PC-3 (cell line): Measurements from ENCODE around the gene THBS3. TPM values are rescaled to one million over a fixed set of nuclear protein-coding genes. Genes with fewer than 3 reads are reported as not detected.
"Not testable (repeated sequence)": the region's sequence is repeated elsewhere in the genome, so short reads cannot be mapped to it uniquely, and the experiment has no call there.

Source experiments
- ATAC-seq: fragments of 200-7000 bp; cut with Tn5 transposase; 2 replicates; pipeline ENCODE4 v1.9.1; 2020; ENCODE audit warnings: mild to moderate bottlenecking, moderate library complexity
- BruUV-seq: library from RNA; stranded (reverse); fragments of 400-500 nt; replicated peaks from 2 replicates; lab custom pipeline; 2021; lab: Mats Ljungman, UMichigan
- CTCF ChIA-PET: fragments of 300-600 bp; sonication (Branson Sonifier 250); formaldehyde crosslinking; loops from one replicate; lab custom pipeline; 2022; ENCODE audit warnings: antibody characterized with exemption; lab: Charles Lee
- POLR2A ChIA-PET: fragments of 300-600 bp; sonication (Branson Sonifier 250); formaldehyde crosslinking; loops from one replicate; lab custom pipeline; 2022; ENCODE audit warnings: antibody characterized with exemption; ENCODE audit not compliant: unreplicated experiment; lab: Charles Lee
- DNase-seq: peaks from one replicate; pipeline ENCODE4 v3.0.0-alpha.2; 2015
- H2AFZ ChIP-seq: fragments of 300-600 bp; sonication (generic); 2 replicates; pipeline ENCODE4 v1.6.0; 2016; ENCODE audit warnings: antibody characterized with exemption, low read length
- H3F3A ChIP-seq: fragments of 300-600 bp; sonication (generic); one replicate; pipeline ENCODE4 v1.6.0; 2017; ENCODE audit warnings: antibody characterized with exemption, low read length, control low read depth, mild to moderate bottlenecking; ENCODE audit not compliant: unreplicated experiment
- H3K27ac ChIP-seq: fragments of 300-600 bp; sonication (generic); 2 replicates; pipeline ENCODE4 v1.5.1; 2016; ENCODE audit warnings: mild to moderate bottlenecking, low read length
- H3K27me3 ChIP-seq: fragments of 300-600 bp; sonication (generic); 2 replicates; pipeline ENCODE4 v1.6.1; 2016; ENCODE audit warnings: low read length, mixed read lengths
- H3K36me3 ChIP-seq: fragments of 300-600 bp; sonication (generic); 2 replicates; pipeline ENCODE4 v1.6.1; 2016; ENCODE audit warnings: low read depth, mixed run types, low read length, mixed read lengths
- H3K4me1 ChIP-seq: fragments of 300-600 bp; sonication (generic); 2 replicates; pipeline ENCODE4 v1.5.1; 2016; ENCODE audit warnings: low read length; ENCODE audit not compliant: insufficient read depth
- H3K4me2 ChIP-seq: fragments of 300-600 bp; sonication (generic); 2 replicates; pipeline ENCODE4 v1.6.0; 2016; ENCODE audit warnings: low read length
- H3K4me3 ChIP-seq: fragments of 300-600 bp; sonication (generic); 2 replicates; pipeline ENCODE4 v1.5.1; 2016; ENCODE audit warnings: mild to moderate bottlenecking, low read length, mixed read lengths
- H3K79me2 ChIP-seq: fragments of 300-600 bp; sonication (generic); 2 replicates; pipeline ENCODE4 v1.6.1; 2017; ENCODE audit warnings: low read length, mixed read lengths
- H3K9ac ChIP-seq: fragments of 300-600 bp; sonication (generic); 2 replicates; pipeline ENCODE4 v1.6.0; 2016; ENCODE audit warnings: mild to moderate bottlenecking, low read length
- H3K9me2 ChIP-seq: fragments of 300-600 bp; sonication (generic); replicated peaks from 2 replicates; pipeline ENCODE4 v1.6.1; 2016; ENCODE audit warnings: mixed run types, low read length, mixed read lengths
- H3K9me3 ChIP-seq: fragments of 300-600 bp; sonication (generic); 2 replicates; pipeline ENCODE4 v1.6.1; 2016; ENCODE audit warnings: low read length, mixed read lengths
- H4K20me1 ChIP-seq: fragments of 300-600 bp; sonication (generic); 2 replicates; pipeline ENCODE4 v1.6.1; 2016; ENCODE audit warnings: low read length, mixed read lengths
- EZH2 ChIP-seq: fragments of 300-600 bp; sonication (generic); IDR thresholded peaks from one replicate; pipeline ENCODE4 v1.6.1; 2017; ENCODE audit warnings: antibody characterized with exemption, mild to moderate bottlenecking, low read length; ENCODE audit not compliant: unreplicated experiment
- EZH2phosphoT487 ChIP-seq: fragments of 300-600 bp; sonication (generic); IDR thresholded peaks from 2 replicates; pipeline ENCODE4 v1.6.1; 2018; ENCODE audit warnings: mild to moderate bottlenecking, antibody characterized with exemption, low read length, borderline replicate concordance
- intact Hi-C: fragments of 100-400 bp; cut with micrococcal nuclease; formaldehyde crosslinking; loops from 2 replicates; pipeline ENCODE4 v1.9.0; 2023
- total RNA-seq: library from RNA; depleted of rRNA; stranded (reverse); fragments of >200 nt; gene quantifications from 2 replicates; pipeline ENCODE4 v1.2.3, GENCODE V29; 2014
- TF ChIP-seq, protein P1 (sequence below): fragments of 300-600 bp; sonication (generic); conservative IDR thresholded peaks from 2 replicates; pipeline ENCODE4 v1.5.1; 2017; ENCODE audit warnings: antibody characterized with exemption, low read depth, mild to moderate bottlenecking, low read length

Gene THBS3
- total RNA-seq, 1 experiment from 2014 or later = 13.0 TPM

DNA sequence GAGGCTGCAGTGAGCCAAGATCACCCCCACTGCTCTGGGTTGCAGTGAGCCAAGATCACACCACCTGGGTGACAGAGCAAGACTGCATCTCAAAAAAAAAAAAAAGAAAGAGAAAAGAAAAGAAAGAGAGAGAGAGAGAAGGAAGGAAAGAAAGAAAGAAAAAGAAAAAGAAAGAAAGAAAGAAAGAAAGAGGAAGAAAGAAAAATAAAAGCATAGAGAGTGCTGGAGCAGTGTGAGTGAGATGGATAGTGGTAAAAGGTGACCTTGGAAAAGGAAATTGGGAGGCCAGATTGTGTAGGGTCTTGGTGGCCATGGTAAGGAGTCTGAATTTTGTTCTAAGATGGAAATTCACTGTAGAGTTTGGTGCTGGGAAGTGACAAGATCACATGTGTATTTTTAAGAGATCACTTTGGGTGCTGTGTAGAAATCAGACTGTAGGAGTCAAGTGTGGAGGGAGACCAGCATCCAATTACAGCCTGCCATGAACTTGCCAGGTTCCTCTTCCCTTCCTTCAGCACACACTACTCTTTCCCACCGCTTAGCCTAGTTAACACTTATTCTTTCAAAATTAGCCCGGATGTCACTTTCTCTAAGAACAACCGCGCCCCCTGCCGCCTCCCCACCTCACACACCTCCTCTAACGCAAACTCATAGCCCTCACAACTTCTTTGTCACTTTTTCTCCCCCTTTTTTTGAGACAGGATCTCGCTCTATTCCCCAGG, 18.7 kb upstream of the THBS3 start:
- no peaks in the 10 kb centered on the region for H3K36me3 ChIP-seq
- H3K27ac ChIP-seq = peak overlapping the region; percentile 55
- peaks cover 45% of the 10 kb centered on the region for H3K4me1 ChIP-seq
- H3K79me2 ChIP-seq = peaks cover 25% of the 10 kb centered on the region
- POLR2A ChIA-PET = interaction anchor here (0.6 kb wide), 1 partner anchor 32 kb away, joined by 3 read pairs; no protein-coding TSS in a partner anchor
- no TSS peak for BruUV-seq
- TF ChIP-seq EZH2phosphoT487 (no peak), EZH2 (no peak)
- TF ChIP-seq, protein P1, sequence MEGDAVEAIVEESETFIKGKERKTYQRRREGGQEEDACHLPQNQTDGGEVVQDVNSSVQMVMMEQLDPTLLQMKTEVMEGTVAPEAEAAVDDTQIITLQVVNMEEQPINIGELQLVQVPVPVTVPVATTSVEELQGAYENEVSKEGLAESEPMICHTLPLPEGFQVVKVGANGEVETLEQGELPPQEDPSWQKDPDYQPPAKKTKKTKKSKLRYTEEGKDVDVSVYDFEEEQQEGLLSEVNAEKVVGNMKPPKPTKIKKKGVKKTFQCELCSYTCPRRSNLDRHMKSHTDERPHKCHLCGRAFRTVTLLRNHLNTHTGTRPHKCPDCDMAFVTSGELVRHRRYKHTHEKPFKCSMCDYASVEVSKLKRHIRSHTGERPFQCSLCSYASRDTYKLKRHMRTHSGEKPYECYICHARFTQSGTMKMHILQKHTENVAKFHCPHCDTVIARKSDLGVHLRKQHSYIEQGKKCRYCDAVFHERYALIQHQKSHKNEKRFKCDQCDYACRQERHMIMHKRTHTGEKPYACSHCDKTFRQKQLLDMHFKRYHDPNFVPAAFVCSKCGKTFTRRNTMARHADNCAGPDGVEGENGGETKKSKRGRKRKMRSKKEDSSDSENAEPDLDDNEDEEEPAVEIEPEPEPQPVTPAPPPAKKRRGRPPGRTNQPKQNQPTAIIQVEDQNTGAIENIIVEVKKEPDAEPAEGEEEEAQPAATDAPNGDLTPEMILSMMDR = peak; percentile 75
- CTCF ChIA-PET = interaction anchor here (1.3 to 2.0 kb wide), 3 partner anchors 19 to 53 kb away, joined by 6 to 9 read pairs (median 7); partner anchors contain the start of genes KRTCAP2 and THBS3
- no peaks in the 10 kb centered on the region for H3K27me3 ChIP-seq
- ATAC-seq = peak; percentile 42
- intact Hi-C loops = loop anchor here (1.0 to 5.0 kb wide), 2 partner anchors 34 to 50 kb away; no protein-coding TSS in a partner anchor
- H3K9me2 ChIP-seq = no peaks in the 10 kb centered on the region
- peak overlapping the region; percentile 82 for H3K4me2 ChIP-seq
- peak overlapping the region; percentile 87 for H3K9ac ChIP-seq
- H3K9me3 ChIP-seq = no peaks in the 10 kb centered on the region
- H2AFZ ChIP-seq = peak overlapping the region; percentile 73
- peak; percentile 71 for DNase-seq
- H4K20me1 ChIP-seq = no peaks in the 10 kb centered on the region
- H3F3A ChIP-seq = no peaks in the 10 kb centered on the region
- peak overlapping the region; percentile 76 for H3K4me3 ChIP-seq

DNA sequence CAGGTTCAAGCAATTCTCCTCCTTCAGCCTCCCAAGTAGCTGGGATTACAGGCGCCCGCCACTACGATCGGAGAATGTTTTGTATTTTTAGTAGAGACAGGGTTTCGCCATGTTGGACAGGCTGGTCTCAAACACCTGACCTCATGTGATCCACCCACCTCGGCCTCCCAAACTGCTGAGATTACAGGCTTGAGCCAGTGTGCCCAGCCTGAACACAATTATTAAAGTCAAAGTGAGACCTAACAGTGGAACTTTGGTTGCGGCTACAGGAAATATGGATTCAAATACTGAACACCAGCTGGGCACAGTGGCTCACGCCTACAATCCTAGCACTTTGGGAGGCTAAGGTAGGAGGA, 17.7 kb upstream of the THBS3 start:
- H3K36me3 ChIP-seq, H3K9me3 ChIP-seq, ATAC-seq, H3K9ac ChIP-seq, H4K20me1 ChIP-seq, POLR2A ChIA-PET, H3K27me3 ChIP-seq, H3K9me2 ChIP-seq, H3F3A ChIP-seq, DNase-seq, H2AFZ ChIP-seq, BruUV-seq: not testable (repeated sequence)
- H3K27ac ChIP-seq = 0 out of 2 replicates have a peak overlapping the region, but pooled peaks have one; percentile 18
- intact Hi-C loops = loop anchor here (5.0 kb wide), 1 partner anchor 33 kb away; no protein-coding TSS in a partner anchor
- H3K4me3 ChIP-seq = 0 out of 2 replicates have a peak overlapping the region, but pooled peaks have one; percentile 76
- CTCF ChIA-PET = interaction anchor here (0.9 to 1.3 kb wide), 3 partner anchors 18 to 52 kb away, joined by 4 to 9 read pairs (median 6); partner anchors contain the start of gene KRTCAP2
- peak overlapping the region; percentile 82 for H3K4me2 ChIP-seq
- H3K4me1 ChIP-seq = peaks cover 45% of the 10 kb centered on the region
- peaks cover 25% of the 10 kb centered on the region for H3K79me2 ChIP-seq

DNA sequence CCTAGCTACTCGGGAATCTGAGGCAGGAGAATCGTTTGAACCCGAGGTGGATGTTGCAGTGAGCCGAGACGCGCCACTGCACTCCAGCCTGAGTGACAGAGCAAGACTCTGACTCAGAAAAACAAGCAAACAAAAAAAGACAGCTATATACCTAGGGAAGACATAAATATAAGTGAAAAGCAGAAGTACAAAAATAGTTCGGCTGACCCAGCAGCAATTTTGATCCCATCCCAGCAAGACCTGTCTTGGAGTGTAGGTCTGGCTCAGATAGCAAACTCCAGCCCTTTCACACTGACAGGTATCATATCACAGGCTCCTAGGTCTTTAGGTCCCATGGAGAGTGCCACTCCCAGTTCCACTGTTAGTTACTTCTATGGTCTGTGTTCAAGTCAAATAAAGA, 15.3 kb upstream of the THBS3 start:
- no peak overlapping the region for H3K9ac ChIP-seq
- H3K4me1 ChIP-seq = peaks cover 44% of the 10 kb centered on the region
- no peak overlapping the region for H3K4me3 ChIP-seq
- H3F3A ChIP-seq = no peaks in the 10 kb centered on the region
- no peaks in the 10 kb centered on the region for H4K20me1 ChIP-seq
- no peaks in the 10 kb centered on the region for H3K27me3 ChIP-seq
- H3K9me3 ChIP-seq = no peaks in the 10 kb centered on the region
- no peak overlapping the region for H2AFZ ChIP-seq
- H3K36me3 ChIP-seq = no peaks in the 10 kb centered on the region
- no peak overlapping the region for H3K27ac ChIP-seq
- H3K4me2 ChIP-seq = no peak overlapping the region
- no peak for ATAC-seq
- no peaks in the 10 kb centered on the region for H3K9me2 ChIP-seq
- intact Hi-C loops = no loop called here
- no peak for DNase-seq
- TF ChIP-seq EZH2phosphoT487 (no peak), EZH2 (no peak)
- TF ChIP-seq, protein P1 = no peak
- peaks cover 25% of the 10 kb centered on the region for H3K79me2 ChIP-seq
- BruUV-seq = no TSS peak
- ChIA-PET POLR2A (no interaction called here), CTCF (no interaction called here)

DNA sequence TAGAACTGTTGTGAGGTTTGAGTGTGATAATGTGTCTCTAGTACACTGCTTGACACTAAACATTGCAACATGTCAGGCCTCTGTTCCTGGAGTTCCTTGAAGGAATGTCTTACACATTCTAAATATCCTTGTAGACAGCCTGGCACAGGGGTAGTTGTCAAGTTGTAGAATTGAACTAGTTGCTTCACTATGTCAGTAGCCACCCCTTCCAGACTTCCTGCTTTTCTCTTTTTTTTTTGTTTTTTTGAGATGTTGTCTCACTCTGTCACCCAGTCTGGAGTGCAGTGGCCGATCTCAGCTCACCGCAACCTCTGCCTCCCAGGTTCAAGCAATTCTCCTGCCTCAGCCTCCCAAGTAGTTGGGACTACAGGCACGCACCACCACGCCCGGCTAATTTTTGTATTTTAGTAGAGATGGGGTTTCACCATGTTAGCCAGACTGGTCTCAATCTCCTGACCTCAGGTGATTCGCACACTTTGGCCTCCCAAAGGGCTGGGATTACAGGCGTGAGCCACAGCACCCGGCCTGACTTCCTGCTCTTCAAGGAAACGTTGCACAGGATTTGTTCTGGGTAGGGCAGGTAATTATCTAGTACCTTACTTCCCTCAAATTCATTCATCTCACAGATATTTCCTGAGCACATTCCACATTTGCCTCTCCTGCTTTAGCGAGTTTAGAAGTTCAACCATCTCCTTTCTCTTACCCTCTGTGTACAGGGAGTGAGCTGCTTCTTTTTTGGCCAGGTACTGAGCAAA, 12.7 kb upstream of the THBS3 start:
- POLR2A ChIA-PET, intact Hi-C loops, H3K4me2 ChIP-seq, H3K9me3 ChIP-seq, H3K4me3 ChIP-seq, CTCF ChIA-PET, ATAC-seq, H3F3A ChIP-seq, BruUV-seq, H3K36me3 ChIP-seq, H2AFZ ChIP-seq, H3K9ac ChIP-seq, H3K27me3 ChIP-seq, H4K20me1 ChIP-seq, DNase-seq, H3K9me2 ChIP-seq, H3K27ac ChIP-seq, H3K79me2 ChIP-seq: not testable (repeated sequence)
- H3K4me1 ChIP-seq = peaks cover 24% of the 10 kb centered on the region
